DOHH2 (cell line): ENCODE data around the gene FAM98A.

ENCODE experiments used
- H3F3A ChIP-seq: fragments of 200-600 bp; sonication (generic), shearing (Covaris generic); 2 replicates; pipeline ENCODE4 v1.6.0; 2016; ENCODE audit warnings: antibody characterized with exemption, mild to moderate bottlenecking; ENCODE audit not compliant: control insufficient read depth, insufficient read depth
- H3K27ac ChIP-seq: fragments of 200-600 bp; sonication (generic); 2 replicates; pipeline ENCODE4 v1.5.1; 2014; ENCODE audit warnings: low read depth, mild to moderate bottlenecking, low read length, moderate library complexity
- H3K27me3 ChIP-seq: fragments of 200-600 bp; sonication (generic); 2 replicates; pipeline ENCODE4 v1.6.1; 2014; ENCODE audit warnings: mild to moderate bottlenecking, low read length, mixed read lengths; ENCODE audit not compliant: control insufficient read depth
- H3K36me3 ChIP-seq: fragments of 200-600 bp; sonication (generic); 2 replicates; pipeline ENCODE4 v1.6.1; 2014; ENCODE audit warnings: mild to moderate bottlenecking, low read length, moderate library complexity, mixed read lengths; ENCODE audit not compliant: control insufficient read depth
- H3K4me1 ChIP-seq: fragments of 200-600 bp; sonication (generic); 2 replicates; pipeline ENCODE4 v1.6.1; 2014; ENCODE audit warnings: mild to moderate bottlenecking, low read length, mixed read lengths; ENCODE audit not compliant: control insufficient read depth
- H3K4me2 ChIP-seq: fragments of 200-600 bp; sonication (generic); 2 replicates; pipeline ENCODE4 v1.6.0; 2014; ENCODE audit warnings: mild to moderate bottlenecking, low read length, moderate library complexity
- H3K4me3 ChIP-seq: fragments of 200-600 bp; sonication (generic); 2 replicates; pipeline ENCODE4 v1.5.1; 2014; ENCODE audit warnings: mild to moderate bottlenecking, low read length, mixed read lengths
- H3K79me2 ChIP-seq: fragments of 200-600 bp; sonication (generic); 2 replicates; pipeline ENCODE4 v1.6.1; 2014; ENCODE audit warnings: mild to moderate bottlenecking, low read length, mixed read lengths; ENCODE audit not compliant: control insufficient read depth
- H3K9me2 ChIP-seq: fragments of 200-600 bp; sonication (generic); replicated peaks from 2 replicates; pipeline ENCODE4 v1.6.1; 2014; ENCODE audit warnings: mild to moderate bottlenecking, low read length, mixed read lengths; ENCODE audit not compliant: control insufficient read depth
- H3K9me3 ChIP-seq: fragments of 200-600 bp; sonication (generic); 2 replicates; pipeline ENCODE4 v1.6.1; 2014; ENCODE audit warnings: antibody characterized with exemption, low read length, mixed read lengths; ENCODE audit not compliant: control insufficient read depth, insufficient read depth
- H4K20me1 ChIP-seq: fragments of 200-600 bp; sonication (generic); 2 replicates; pipeline ENCODE4 v1.6.0; 2014; ENCODE audit warnings: low read depth, mild to moderate bottlenecking, antibody characterized with exemption, low read length, moderate library complexity; ENCODE audit not compliant: control insufficient read depth, insufficient read depth
- EZH2phosphoT487 ChIP-seq: fragments of 200-600 bp; sonication (generic); IDR thresholded peaks from 2 replicates; pipeline ENCODE4 v1.6.1; 2017; ENCODE audit warnings: borderline replicate concordance, mild to moderate bottlenecking, antibody characterized with exemption, low read length, moderate library complexity, mixed read lengths
- TF ChIP-seq, protein P1 (sequence below): fragments of 200-600 bp; sonication (generic); IDR thresholded peaks from one replicate; pipeline ENCODE4 v1.5.1; 2014; ENCODE audit warnings: antibody characterized with exemption, mild to moderate bottlenecking, low read depth, low read length; ENCODE audit not compliant: poor library complexity, severe bottlenecking

Gene FAM98A

DNA sequence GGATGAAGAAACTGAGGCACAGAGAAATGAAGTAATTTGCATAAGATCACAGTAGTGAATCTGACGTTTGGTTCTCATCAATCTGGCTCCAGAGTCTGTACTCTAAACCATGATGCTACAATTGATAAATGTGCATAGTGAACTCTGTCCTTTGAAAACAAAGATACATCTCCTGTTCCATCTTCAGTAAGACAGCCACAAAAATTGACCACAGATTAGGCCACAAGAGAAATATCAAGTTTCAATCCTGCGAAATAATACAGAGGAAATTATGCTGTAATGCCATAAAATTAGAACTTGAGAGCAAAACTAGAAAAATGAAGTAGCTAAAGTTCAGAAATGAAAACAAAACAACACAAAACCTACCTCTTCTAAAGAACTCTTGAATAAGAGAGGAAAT is 28.4 kb downstream of the FAM98A start:
- Histone ChIP-seq H3K9me2 (no peaks in the 10 kb centered on the region), H3K27me3 (no peaks in the 10 kb centered on the region), H3K9me3 (no peaks in the 10 kb centered on the region), H3K79me2 (no peaks in the 10 kb centered on the region), H3K4me2 (no peak overlapping the region), H3F3A (peaks cover 29% of the 10 kb centered on the region), H3K4me3 (no peak overlapping the region), H3K4me1 (0 out of 2 replicates have a peak, but pooled peaks cover 3% of the 10 kb centered on the region), H4K20me1 (no peaks in the 10 kb centered on the region), H3K36me3 (peaks cover 4% of the 10 kb centered on the region; the same call in 1 of the 2 replicates), H3K27ac (no peak overlapping the region)
- TF ChIP-seq, protein P1, sequence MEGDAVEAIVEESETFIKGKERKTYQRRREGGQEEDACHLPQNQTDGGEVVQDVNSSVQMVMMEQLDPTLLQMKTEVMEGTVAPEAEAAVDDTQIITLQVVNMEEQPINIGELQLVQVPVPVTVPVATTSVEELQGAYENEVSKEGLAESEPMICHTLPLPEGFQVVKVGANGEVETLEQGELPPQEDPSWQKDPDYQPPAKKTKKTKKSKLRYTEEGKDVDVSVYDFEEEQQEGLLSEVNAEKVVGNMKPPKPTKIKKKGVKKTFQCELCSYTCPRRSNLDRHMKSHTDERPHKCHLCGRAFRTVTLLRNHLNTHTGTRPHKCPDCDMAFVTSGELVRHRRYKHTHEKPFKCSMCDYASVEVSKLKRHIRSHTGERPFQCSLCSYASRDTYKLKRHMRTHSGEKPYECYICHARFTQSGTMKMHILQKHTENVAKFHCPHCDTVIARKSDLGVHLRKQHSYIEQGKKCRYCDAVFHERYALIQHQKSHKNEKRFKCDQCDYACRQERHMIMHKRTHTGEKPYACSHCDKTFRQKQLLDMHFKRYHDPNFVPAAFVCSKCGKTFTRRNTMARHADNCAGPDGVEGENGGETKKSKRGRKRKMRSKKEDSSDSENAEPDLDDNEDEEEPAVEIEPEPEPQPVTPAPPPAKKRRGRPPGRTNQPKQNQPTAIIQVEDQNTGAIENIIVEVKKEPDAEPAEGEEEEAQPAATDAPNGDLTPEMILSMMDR = no peak
- no peak for TF ChIP-seq EZH2phosphoT487

GRCh38 chr2:33561872-33562271 is 37.2 kb downstream of the FAM98A start:
- no peaks in the 10 kb centered on the region for H4K20me1 ChIP-seq
- H3K36me3 ChIP-seq = peaks cover 84% of the 10 kb centered on the region
- H3K4me3 ChIP-seq = no peak overlapping the region
- no peaks in the 10 kb centered on the region for H3K27me3 ChIP-seq
- no peaks in the 10 kb centered on the region for H3K9me3 ChIP-seq
- no peaks in the 10 kb centered on the region for H3K4me1 ChIP-seq
- peaks cover 5% of the 10 kb centered on the region; the same call in 1 of the 2 replicates for H3F3A ChIP-seq
- H3K9me2 ChIP-seq = no peaks in the 10 kb centered on the region
- H3K79me2 ChIP-seq = no peaks in the 10 kb centered on the region
- no peak for TF ChIP-seq EZH2phosphoT487
- TF ChIP-seq, protein P1 = no peak
- no peak overlapping the region for H3K4me2 ChIP-seq
- H3K27ac ChIP-seq = no peak overlapping the region

- H3K4me3 ChIP-seq = no peak overlapping the region
- no peak overlapping the region for H3K27ac ChIP-seq
- H3K4me2 ChIP-seq = no peak overlapping the region
- peaks cover 88% of the 10 kb centered on the region for H3K36me3 ChIP-seq
- H3F3A ChIP-seq = no peaks in the 10 kb centered on the region
- TF ChIP-seq EZH2phosphoT487 = no peak
- TF ChIP-seq, protein P1 = no peak
- H3K9me3 ChIP-seq = no peaks in the 10 kb centered on the region
- no peaks in the 10 kb centered on the region for H3K27me3 ChIP-seq
- H3K9me2 ChIP-seq = no peaks in the 10 kb centered on the region
- H3K4me1 ChIP-seq = peaks cover 3% of the 10 kb centered on the region
- no peaks in the 10 kb centered on the region for H3K79me2 ChIP-seq
- no peaks in the 10 kb centered on the region for H4K20me1 ChIP-seq
Observed at GRCh38 chr2:33560017-33560416, 39.1 kb downstream of the FAM98A start.

GRCh38 chr2:33559328-33559727 is 39.8 kb downstream of the FAM98A start:
- no peak for TF ChIP-seq EZH2phosphoT487
- Histone ChIP-seq H3K27ac (no peak overlapping the region), H3K79me2 (no peaks in the 10 kb centered on the region), H3K27me3 (no peaks in the 10 kb centered on the region), H3K36me3 (peaks cover 90% of the 10 kb centered on the region), H3K9me3 (no peaks in the 10 kb centered on the region), H3K4me1 (peaks cover 9% of the 10 kb centered on the region), H3K4me3 (no peak overlapping the region), H3K4me2 (no peak overlapping the region), H4K20me1 (no peaks in the 10 kb centered on the region), H3F3A (no peaks in the 10 kb centered on the region), H3K9me2 (no peaks in the 10 kb centered on the region)
